AG04449 (cell line): ENCODE results near the gene SLC22A31.

Source experiments
- CTCF ChIA-PET: fragments of 350-600 bp; formaldehyde crosslinking; extraction: SDS; loops from one replicate; lab custom pipeline; 2021; ENCODE audit warnings: antibody characterized with exemption; lab: Yijun Ruan, JAX
- POLR2A ChIA-PET: fragments of 400-600, 350-600 bp; formaldehyde crosslinking; extraction: SDS; loops from one replicate; lab custom pipeline; 2020; ENCODE audit warnings: antibody characterized with exemption, inconsistent platforms; lab: Yijun Ruan, JAX
- DNase-seq: peaks from one replicate; pipeline ENCODE4 v3.0.0-alpha.2; 2010; ENCODE audit warnings: low read depth, low spot score
- H3K4me3 ChIP-seq: 2 replicates; pipeline ENCODE4 v1.5.1; 2011; ENCODE audit warnings: low read depth, mild to moderate bottlenecking, control low read depth, low read length
- CTCF ChIP-seq: IDR thresholded peaks from one replicate; pipeline ENCODE4 v1.5.1; 2011; ENCODE audit warnings: mild to moderate bottlenecking, moderate library complexity, low read length, control low read depth, inconsistent platforms; ENCODE audit not compliant: insufficient read depth; ENCODE audit errors: missing control alignments

The SLC22A31 gene

GRCh38 chr16:89207993-89208392, 7.7 kb upstream of the SLC22A31 start:
- H3K4me3 ChIP-seq, result no peak overlapping the region
- CTCF ChIA-PET, result interaction anchor here (0.6 to 1.1 kb wide), 2 partner anchors 8 to 41 kb away, joined by 3 to 5 read pairs; no protein-coding TSS in a partner anchor
- DNase-seq, result no peak
- TF ChIP-seq CTCF, result no peak
- POLR2A ChIA-PET, result interaction anchor here (1.1 kb wide), 1 partner anchor 10 kb away, joined by 3 read pairs; the partner anchor contains the start of gene ZNF778

GRCh38 chr16:89202422-89203215, 2.3 kb upstream of the SLC22A31 start:
- CTCF ChIA-PET, result interaction anchor here (1.2 to 1.7 kb wide), 3 partner anchors 8 to 15 kb away, joined by 3 to 6 read pairs (median 4); partner anchors contain the start of gene ZNF778
- DNase-seq, result no peak
- TF ChIP-seq CTCF, result no peak
- POLR2A ChIA-PET, result no interaction called here
- no peak overlapping the region for H3K4me3 ChIP-seq

GRCh38 chr16:89201439-89202377, 1.4 kb upstream of the SLC22A31 start:
- H3K4me3 ChIP-seq, result peak overlapping the region; percentile 42
- ChIA-PET CTCF (no interaction called here), POLR2A (no interaction called here)
- no peak for DNase-seq
- no peak for TF ChIP-seq CTCF

- ChIA-PET POLR2A (no interaction called here), CTCF (no interaction called here)
- no peak for DNase-seq
- peak overlapping the region; percentile 42; the same call in 1 of the 2 replicates for H3K4me3 ChIP-seq
- no peak for TF ChIP-seq CTCF
Observed at GRCh38 chr16:89200850-89201411, 594 bp upstream of the SLC22A31 start.

GRCh38 chr16:89199241-89200123, 855 bp downstream of the SLC22A31 start:
- H3K4me3 ChIP-seq, result no peak overlapping the region
- TF ChIP-seq CTCF, result no peak
- ChIA-PET POLR2A (interaction anchor here (0.8 kb wide), 1 partner anchor 16 kb away, joined by 3 read pairs; no protein-coding TSS in a partner anchor), CTCF (interaction anchor here (1.7 kb wide), 1 partner anchor 17 kb away, joined by 5 read pairs; no protein-coding TSS in a partner anchor)
- DNase-seq, result no peak
